ENCODE results near the gene RUBCN.
A peak's percentile ranks its signal among the peaks of the same experiment; 100 is the strongest.
"Not testable (repeated sequence)": the region's sequence is repeated elsewhere in the genome, so short reads cannot be mapped to it uniquely, and the experiment has no call there.

RUBCN gene

GRCh38 chr3:197657541-197658292 lies 79.0 kb downstream of the RUBCN start:
- DNase-seq (ENCODE audit: low read depth) = not testable (repeated sequence)

DNA sequence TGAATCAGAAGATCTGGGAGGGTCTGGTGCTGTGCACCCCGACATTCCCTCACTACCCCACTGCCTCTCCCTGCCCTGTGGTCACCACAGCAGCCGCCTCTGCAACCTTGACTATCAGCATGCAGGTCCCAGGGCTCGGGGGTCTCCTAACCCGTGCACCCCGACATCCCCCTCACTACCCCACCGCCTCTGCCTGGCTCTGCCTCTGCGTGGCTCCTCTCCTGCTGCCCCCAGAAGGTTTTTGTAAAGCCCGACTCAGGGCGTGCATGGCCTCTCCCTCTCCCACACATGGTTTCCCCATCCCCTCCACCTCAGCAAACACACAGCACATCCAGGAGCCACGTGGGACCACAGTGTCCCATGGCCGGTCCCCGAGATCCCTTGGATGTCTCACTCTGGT lies 79.7 kb downstream of the RUBCN start:
- DNase-seq (ENCODE audit: low read depth) = not testable (repeated sequence)

DNA sequence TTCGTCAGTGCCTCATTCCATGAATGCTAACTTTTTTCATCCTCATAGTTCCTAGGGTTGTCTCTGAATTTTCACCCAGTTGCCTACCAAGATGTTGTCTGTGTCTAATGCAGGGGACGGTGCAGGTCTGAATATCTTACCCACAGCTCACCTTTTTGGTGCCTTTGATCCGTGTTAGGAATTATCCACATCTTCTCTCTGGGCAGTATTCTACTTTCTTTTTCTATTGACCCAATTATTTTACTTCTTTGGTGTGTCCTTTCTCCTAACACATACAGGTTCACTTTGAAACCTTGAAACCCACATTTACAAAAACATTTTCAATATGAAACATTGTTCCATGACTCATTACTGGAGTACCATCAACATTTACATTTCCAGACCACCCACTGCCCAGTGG lies 80.6 kb downstream of the RUBCN start:
- not testable (repeated sequence) for DNase-seq (ENCODE audit: low read depth)

- DNase-seq (ENCODE audit: low read depth) = not testable (repeated sequence)
These were observed 81.7 kb downstream of the RUBCN start for GRCh38 chr3:197654998-197655330.

DNA sequence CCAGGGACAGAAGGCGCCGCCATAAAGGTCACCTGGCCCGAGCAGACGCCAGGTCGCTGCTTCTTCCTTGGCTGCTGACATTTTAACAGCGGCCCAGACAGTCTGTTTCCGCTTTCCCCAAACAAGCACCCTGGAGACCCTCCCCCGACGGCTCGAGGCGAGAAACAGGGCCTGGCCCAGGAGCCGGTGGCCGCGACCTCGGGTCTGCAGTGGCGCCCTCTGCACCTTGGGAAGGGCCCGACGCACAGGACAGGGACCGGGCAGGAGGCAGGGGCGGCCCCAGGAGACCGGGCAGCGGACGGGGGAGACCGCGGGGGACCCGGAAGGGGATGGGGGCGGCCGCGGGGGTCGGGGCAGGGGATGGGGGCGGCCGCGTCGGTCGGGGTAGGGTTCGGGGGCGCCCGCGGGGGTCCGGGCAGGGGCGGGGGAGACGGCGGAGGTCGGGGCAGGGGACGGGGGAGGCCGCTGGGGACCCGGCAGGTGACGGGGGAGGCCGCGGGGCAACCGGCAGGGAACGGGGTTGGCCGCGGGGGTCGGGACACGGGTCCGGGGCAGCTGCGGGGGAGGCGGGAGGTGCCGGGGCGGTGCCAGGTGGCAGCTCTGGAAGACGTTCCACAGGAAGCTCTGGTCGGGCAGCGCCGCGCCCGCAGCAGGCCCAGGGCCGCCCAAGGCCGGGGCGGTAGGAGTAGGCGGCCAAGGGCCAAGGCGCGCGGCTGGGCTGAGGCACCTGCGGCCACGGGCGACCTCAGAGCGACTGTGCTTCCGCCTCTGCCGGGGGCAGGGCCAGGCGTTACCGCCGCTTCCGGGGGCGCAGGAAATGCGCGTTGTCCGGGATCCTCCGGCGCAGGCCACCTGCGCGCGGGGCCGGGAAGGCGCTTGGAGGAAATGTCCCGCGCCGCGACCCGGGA lies 82.4 kb downstream of the RUBCN start:
- DNase-seq (ENCODE audit: low read depth) = not testable (repeated sequence)

GRCh38 chr3:197652860-197653259 lies 83.8 kb downstream of the RUBCN start:
- DNase-seq (ENCODE audit: low read depth) = not testable (repeated sequence)

GRCh38 chr3:197647649-197648048 lies 89.1 kb downstream of the RUBCN start:
- DNase-seq (ENCODE audit: low read depth) = not testable (repeated sequence)

DNA sequence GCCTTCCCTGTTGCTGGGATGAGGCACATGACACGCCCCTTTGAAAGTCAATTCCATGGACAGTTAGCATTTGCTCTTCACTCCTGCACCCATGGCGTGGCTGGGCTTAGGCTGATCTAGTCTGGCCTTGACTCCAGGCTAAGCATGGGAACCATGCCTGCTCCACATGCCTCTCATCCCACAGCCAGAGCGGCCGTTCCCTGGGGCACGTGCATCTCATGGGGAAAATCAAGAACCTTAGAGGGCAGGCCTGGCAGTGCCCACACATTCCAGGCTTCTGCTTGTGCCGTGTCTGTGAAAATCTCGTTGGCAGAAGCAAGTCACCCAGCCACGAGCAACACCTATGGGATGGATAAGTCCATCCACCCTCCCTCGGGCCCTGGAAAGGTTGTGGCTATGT lies 89.5 kb downstream of the RUBCN start:
- DNase-seq (ENCODE audit: low read depth) = not testable (repeated sequence)

GRCh38 chr3:197646294-197646693 lies 90.4 kb downstream of the RUBCN start:
- not testable (repeated sequence) for DNase-seq (ENCODE audit: low read depth)

- DNase-seq (ENCODE audit: low read depth) = not testable (repeated sequence)
These were observed 99.1 kb downstream of the RUBCN start for GRCh38 chr3:197637556-197637955.

DNA sequence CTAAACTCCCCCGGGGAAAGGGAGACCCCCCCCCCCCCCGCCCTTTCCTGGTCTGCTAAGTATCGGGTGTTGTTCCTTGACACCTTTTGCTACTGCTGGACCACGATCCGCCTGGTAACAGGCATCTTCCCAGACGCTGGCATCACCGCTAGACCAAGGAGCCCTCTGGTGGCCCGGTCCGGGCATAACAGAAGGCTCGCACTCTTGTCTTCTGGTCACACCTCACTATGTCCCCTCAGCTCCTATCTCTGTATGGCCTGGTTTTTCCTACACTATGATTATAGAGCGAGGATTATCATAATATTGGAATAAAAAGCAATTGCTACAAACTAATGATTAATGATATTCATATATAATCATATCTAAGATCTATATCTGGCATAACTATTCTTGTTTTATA lies 104.7 kb downstream of the RUBCN start:
- not testable (repeated sequence) for DNase-seq (ENCODE audit: low read depth)

DNA sequence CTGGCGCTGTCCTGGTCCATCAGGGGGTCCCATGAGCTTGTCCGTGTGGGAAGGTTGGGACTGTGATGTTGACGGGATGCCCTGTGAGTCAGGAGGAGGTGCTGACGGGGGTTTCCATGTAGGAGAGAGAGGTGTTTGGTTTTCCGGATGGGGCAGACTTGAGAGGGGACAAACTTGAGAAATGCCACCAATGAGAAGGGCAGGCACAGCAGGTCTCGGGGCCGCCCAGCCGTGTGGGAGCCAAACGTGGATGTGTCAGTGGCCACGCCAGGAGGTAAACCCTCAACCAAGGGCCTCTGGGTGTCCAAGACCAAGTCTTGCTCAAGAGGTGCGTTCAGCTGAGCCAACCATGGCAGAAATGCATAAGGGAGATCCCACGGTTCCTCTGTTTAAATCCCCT lies 105.9 kb downstream of the RUBCN start:
- not testable (repeated sequence) for DNase-seq (ENCODE audit: low read depth)

GRCh38 chr3:197629286-197629685 lies 107.4 kb downstream of the RUBCN start:
- DNase-seq (ENCODE audit: low read depth) = not testable (repeated sequence)

- peak; percentile 74 for DNase-seq (ENCODE audit: low read depth)
These were observed 108.8 kb downstream of the RUBCN start for GRCh38 chr3:197627772-197628523.

GRCh38 chr3:197627158-197627771 lies 109.4 kb downstream of the RUBCN start:
- DNase-seq (ENCODE audit: low read depth) = not testable (repeated sequence)

DNA sequence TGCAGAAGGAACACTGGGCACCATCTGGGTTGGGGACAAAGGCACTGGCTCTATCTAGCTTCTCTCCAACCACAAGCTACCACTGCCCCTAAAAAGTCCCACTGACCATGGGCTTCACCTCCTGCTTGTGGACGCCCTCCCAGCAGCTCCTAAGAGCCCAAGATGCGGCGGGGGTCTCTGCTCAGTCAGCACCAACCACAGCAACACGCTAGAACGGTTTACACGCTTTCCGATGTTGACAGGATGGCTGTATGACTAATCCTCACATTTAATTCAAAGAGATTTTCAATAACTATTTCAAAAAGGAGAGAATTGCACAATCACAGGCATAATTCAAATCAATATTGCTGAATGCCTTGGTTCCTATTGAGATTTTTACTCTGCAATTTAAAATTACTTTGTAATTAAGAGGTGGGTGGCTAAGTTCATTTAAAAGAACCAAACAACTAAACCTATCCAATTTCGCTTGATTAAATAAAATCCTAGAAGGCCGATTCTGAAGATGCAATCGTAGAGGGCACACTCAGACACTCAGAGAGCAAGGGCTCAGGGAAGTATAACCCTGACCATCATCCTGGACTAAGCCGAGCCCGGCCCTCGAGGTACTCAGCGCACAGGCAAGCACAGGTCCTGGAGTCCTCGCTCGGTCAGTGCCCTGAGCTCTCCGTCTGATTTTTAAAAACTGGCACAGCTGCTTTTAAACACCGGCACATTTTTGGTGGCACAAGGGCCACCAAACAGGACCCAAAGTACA lies 110.1 kb downstream of the RUBCN start:
- DNase-seq (ENCODE audit: low read depth) = not testable (repeated sequence)

DNA sequence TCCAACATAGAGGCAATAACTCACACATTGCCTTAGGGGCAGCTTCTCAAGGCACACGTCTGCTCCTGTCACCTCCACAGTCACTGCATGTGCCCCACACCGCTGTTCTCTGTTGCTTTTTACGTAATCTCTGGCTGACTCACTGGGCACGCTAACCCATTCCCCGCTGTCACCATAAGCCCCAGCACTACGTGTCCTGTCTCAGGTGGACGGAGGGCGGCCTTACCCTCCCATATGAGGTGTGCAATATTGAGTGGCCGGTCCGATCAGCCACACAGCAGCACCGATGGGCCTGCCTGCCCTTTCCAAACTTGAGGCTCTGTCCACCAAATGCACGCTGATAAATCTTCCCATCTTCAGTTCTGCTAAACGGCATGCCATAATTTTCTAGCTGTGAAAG lies 115.2 kb downstream of the RUBCN start:
- not testable (repeated sequence) for DNase-seq (ENCODE audit: low read depth)
